HG03521 (cell line): ENCODE results near the gene TRIM24.
"Not testable (repeated sequence)": the region's sequence is repeated elsewhere in the genome, so short reads cannot be mapped to it uniquely, and the experiment has no call there.

ENCODE experiments used
- ATAC-seq: cut with Tn5 transposase; IDR thresholded peaks from one replicate; pipeline ENCODE4 v1.9.1; 2021; ENCODE audit warnings: mild to moderate bottlenecking, moderate library complexity; ENCODE audit not compliant: unreplicated experiment

The TRIM24 gene

GRCh38 chr7:138459413-138460175 is 465 bp upstream of the TRIM24 start:
- peak; percentile 77 for ATAC-seq

- ATAC-seq = peak; percentile 26
Observed at GRCh38 chr7:138460649-138461607, 869 bp downstream of the TRIM24 start.

- ATAC-seq = not testable (repeated sequence)
Observed at GRCh38 chr7:138463291-138463618, 3.2 kb downstream of the TRIM24 start.

- no peak for ATAC-seq
Observed at GRCh38 chr7:138465046-138465445, 5.0 kb downstream of the TRIM24 start.

- peak; percentile 61 for ATAC-seq
Observed at GRCh38 chr7:138466069-138466756, 6.2 kb downstream of the TRIM24 start.

GRCh38 chr7:138468244-138469123 is 8.4 kb downstream of the TRIM24 start:
- ATAC-seq = no peak

- ATAC-seq = no peak
Observed at GRCh38 chr7:138470391-138471157, 10.5 kb downstream of the TRIM24 start.

GRCh38 chr7:138472292-138473079 is 12.4 kb downstream of the TRIM24 start:
- ATAC-seq = no peak

- no peak for ATAC-seq
Observed at GRCh38 chr7:138475377-138475776, 15.3 kb downstream of the TRIM24 start.

GRCh38 chr7:138477081-138477578 is 17.1 kb downstream of the TRIM24 start:
- ATAC-seq = no peak

GRCh38 chr7:138477581-138477980 is 17.5 kb downstream of the TRIM24 start:
- ATAC-seq = no peak

GRCh38 chr7:138478499-138478908 is 18.4 kb downstream of the TRIM24 start:
- peak; percentile 56 for ATAC-seq

- ATAC-seq = no peak
Observed at GRCh38 chr7:138480527-138480926, 20.5 kb downstream of the TRIM24 start.

GRCh38 chr7:138481447-138482380 is 21.7 kb downstream of the TRIM24 start:
- no peak for ATAC-seq

- ATAC-seq = no peak
Observed at GRCh38 chr7:138483531-138483930, 23.5 kb downstream of the TRIM24 start.

GRCh38 chr7:138485508-138485907 is 25.4 kb downstream of the TRIM24 start:
- ATAC-seq = not testable (repeated sequence)

GRCh38 chr7:138489139-138489538 is 29.1 kb downstream of the TRIM24 start:
- ATAC-seq = not testable (repeated sequence)
